ENCODE measurements around the gene TMEM132E. TPM values are rescaled to one million over a fixed set of nuclear protein-coding genes. Genes with fewer than 3 reads are reported as not detected.

The TMEM132E gene
- total and polyA plus RNA-seq, 2 of the 8 experiments (the other 6 are each of a cell fraction or from before 2014, with no cell fraction given) = 0.45 to 0.60 TPM

DNA sequence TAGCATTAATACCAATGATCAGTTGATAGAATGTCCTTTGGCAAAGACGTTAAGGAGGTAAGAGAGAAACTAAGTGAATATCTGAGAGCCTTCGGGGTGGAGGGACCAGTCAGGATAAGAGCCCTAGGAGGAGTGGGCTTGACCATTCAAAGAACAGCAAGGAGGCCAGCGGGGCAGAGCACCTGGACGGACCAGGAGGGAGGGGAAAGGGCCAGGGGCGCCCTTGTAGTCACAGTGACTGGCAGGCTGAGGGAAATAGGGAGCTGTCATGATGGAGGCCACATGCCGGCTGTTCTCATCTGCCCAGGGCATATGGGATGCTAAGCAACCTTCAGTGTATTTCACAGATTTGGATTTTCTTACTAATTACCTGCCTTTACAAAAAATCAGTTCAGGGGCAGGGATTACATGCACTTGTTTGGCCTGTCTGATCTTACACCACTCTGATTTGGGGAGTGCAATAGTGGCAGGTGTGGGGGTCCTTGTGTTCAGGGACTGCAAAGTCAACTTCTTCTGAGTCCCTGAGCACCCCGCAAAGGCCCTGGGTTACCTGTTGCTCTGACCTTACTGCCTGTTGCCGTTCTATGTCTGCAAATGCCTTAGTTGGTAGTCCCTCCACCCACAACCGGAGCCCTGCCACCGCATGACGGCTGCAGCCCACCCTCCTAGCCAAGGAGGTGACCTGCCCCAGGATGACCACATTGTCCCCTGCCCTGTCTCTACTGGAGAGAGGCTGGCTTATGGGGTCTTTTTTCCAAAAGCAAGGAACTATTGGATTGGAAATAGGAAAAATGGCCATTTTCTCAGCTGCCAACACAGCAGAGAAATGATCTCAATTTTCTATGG, 10.0 kb downstream of the TMEM132E start:
- POLR2A ChIA-PET (ENCODE audit: partially characterized antibody) = no interaction called here
- FAIRE-seq = no peak
- TF ChIP-seq CHD1 (IDR thresholded peaks at IDR 0.05; ENCODE audit: low read depth, low read length) (no peak), SIRT6 (IDR thresholded peaks at IDR 0.05; ENCODE audit: low read length) (no peak), KDM5A (IDR thresholded peaks at IDR 0.05; ENCODE audit: low read length) (no peak), RNF2 (IDR thresholded peaks at IDR 0.05; ENCODE audit: borderline replicate concordance, low read depth, low read length, missing control alignments, poor library complexity, severe bottlenecking) (no peak), BCL11A (IDR thresholded peaks at IDR 0.05; ENCODE audit: low read depth in 2 of 2, low read length in 2 of 2) (no peak), SRF (IDR thresholded peaks at IDR 0.05; ENCODE audit: low read depth, low read length) (no peak), JUND (IDR thresholded peaks at IDR 0.05; ENCODE audit: low read length) (no peak), SUZ12 (IDR thresholded peaks at IDR 0.05; ENCODE audit: low read length) (no peak), CREB1 (IDR thresholded peaks at IDR 0.05) (no peak), ASH2L (IDR thresholded peaks at IDR 0.05; ENCODE audit: low read length) (no peak)
- TF ChIP-seq, protein P1, sequence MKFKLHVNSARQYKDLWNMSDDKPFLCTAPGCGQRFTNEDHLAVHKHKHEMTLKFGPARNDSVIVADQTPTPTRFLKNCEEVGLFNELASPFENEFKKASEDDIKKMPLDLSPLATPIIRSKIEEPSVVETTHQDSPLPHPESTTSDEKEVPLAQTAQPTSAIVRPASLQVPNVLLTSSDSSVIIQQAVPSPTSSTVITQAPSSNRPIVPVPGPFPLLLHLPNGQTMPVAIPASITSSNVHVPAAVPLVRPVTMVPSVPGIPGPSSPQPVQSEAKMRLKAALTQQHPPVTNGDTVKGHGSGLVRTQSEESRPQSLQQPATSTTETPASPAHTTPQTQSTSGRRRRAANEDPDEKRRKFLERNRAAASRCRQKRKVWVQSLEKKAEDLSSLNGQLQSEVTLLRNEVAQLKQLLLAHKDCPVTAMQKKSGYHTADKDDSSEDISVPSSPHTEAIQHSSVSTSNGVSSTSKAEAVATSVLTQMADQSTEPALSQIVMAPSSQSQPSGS (IDR thresholded peaks at IDR 0.05; ENCODE audit: low read length) = no peak

More for the DNA sequence above, 10.0 kb downstream of the TMEM132E start:
- H2AK5ac ChIP-seq (ENCODE audit: low read depth, low read length) = no peak overlapping the region
- H3K79me1 ChIP-seq (ENCODE audit: low read depth, low read length) = no peaks in the 10 kb centered on the region
- no peak overlapping the region for H2BK15ac ChIP-seq (ENCODE audit: low read length)
- WGBS, 2 experiments (ENCODE audit: extremely low coverage in 1 of 2, insufficient coverage in 1 of 2, insufficient read length in 1 of 2, insufficient replicate concordance in 2 of 2, low coverage in 1 of 2, low lambda C conversion rate in 2 of 2, missing lambda C conversion rate in 1 of 2) = 80% methylated on average over 11 of the region's 11 CpGs; no CpG with 5 or more reads in 1 of the 2 experiments
- no peak for DNase-seq (ENCODE audit: low read depth in 1 of 2, low spot score in 2 of 2)
- no peak overlapping the region for H3K4me3 ChIP-seq (ENCODE audit: extremely low read depth in 1 of 4, insufficient read depth in 2 of 4, low read depth in 3 of 4, low read length in 4 of 4)
- H4K20me1 ChIP-seq (replicated peaks in 1 of 2; ENCODE audit: control insufficient read depth in 1 of 2, insufficient read depth in 2 of 2, low read length in 2 of 2) = peaks cover 2 to 7% of the 10 kb centered on the region in 2 experiments
- H3K18ac ChIP-seq (ENCODE audit: extremely low read depth, low read length) = no peak overlapping the region
- H3K36me3 ChIP-seq (ENCODE audit: control insufficient read depth in 2 of 4, insufficient read depth in 4 of 4, low read length in 3 of 4) = no peaks in the 10 kb centered on the region
- H3K14ac ChIP-seq (ENCODE audit: insufficient read length) = no peak overlapping the region
- no peak overlapping the region for H2BK5ac ChIP-seq (ENCODE audit: low read depth, low read length)
- H3K4ac ChIP-seq (replicated peaks; ENCODE audit: insufficient read length, low read depth, low read length) = no peak overlapping the region
- H2BK20ac ChIP-seq (ENCODE audit: low read length) = no peak overlapping the region
- H2AFZ ChIP-seq (ENCODE audit: low read length) = no peak overlapping the region
- H3K27ac ChIP-seq (ENCODE audit: low read depth, low read length) = no peak overlapping the region
- H3K56ac ChIP-seq (replicated peaks; ENCODE audit: insufficient read length, low read depth, low read length) = no peak overlapping the region
- H4K5ac ChIP-seq (ENCODE audit: insufficient read length, low read depth, low read length) = no peak overlapping the region
- H3K27me3 ChIP-seq (replicated peaks in 1 of 4; ENCODE audit: control insufficient read depth in 3 of 4, extremely low read depth in 1 of 4, insufficient read depth in 3 of 4, low read length in 3 of 4) = peaks cover 26 to 62% (median 49%) of the 10 kb centered on the region in 4 experiments
- no peaks in the 10 kb centered on the region for H3K23me2 ChIP-seq (ENCODE audit: low read depth, low read length)
- H3K9me3 ChIP-seq (ENCODE audit: insufficient read depth in 2 of 2, low read depth in 1 of 2, low read length in 1 of 2) = no peaks in the 10 kb centered on the region
- no peak overlapping the region for H3K23ac ChIP-seq (ENCODE audit: insufficient read length)
- H2BK12ac ChIP-seq (ENCODE audit: low read depth, low read length) = no peak overlapping the region
- H4K91ac ChIP-seq (replicated peaks; ENCODE audit: insufficient read length, low read length) = no peak overlapping the region
- H3K4me2 ChIP-seq (ENCODE audit: insufficient read depth in 1 of 2, low read depth in 2 of 2, low read length in 2 of 2) = no peak overlapping the region
- H3K4me1 ChIP-seq (replicated peaks in 1 of 4; ENCODE audit: control insufficient read depth in 3 of 4, insufficient read depth in 4 of 4, low read length in 3 of 4) = peaks cover 0 to 5% (median 1%) of the 10 kb centered on the region in 4 experiments; a peak in 4 of 7 replicates
- H3K9ac ChIP-seq (replicated peaks in 1 of 4; ENCODE audit: extremely low read depth in 1 of 4, low read depth in 3 of 4, low read length in 3 of 4) = no peak overlapping the region
- CTCF ChIA-PET (ENCODE audit: partially characterized antibody) = interaction anchor here (0.9 to 1.0 kb wide), 2 partner anchors 39 to 71 kb away, joined by 3 read pairs; no protein-coding TSS in a partner anchor
- no peak overlapping the region for H4K8ac ChIP-seq (ENCODE audit: extremely low read depth, insufficient read depth, low read length)
- no peaks in the 10 kb centered on the region for H3K79me2 ChIP-seq (ENCODE audit: control insufficient read depth in 1 of 2, insufficient read depth in 2 of 2, low read length in 2 of 2)
- H2BK120ac ChIP-seq (replicated peaks; ENCODE audit: low read depth, low read length) = no peak overlapping the region

All from H1 (cell line).